ENCODE data around the gene TCP11X2. TPM values are rescaled to one million over a fixed set of nuclear protein-coding genes. Genes with fewer than 3 reads are reported as not detected.

The TCP11X2 gene
- not detected in 2 replicates for total RNA-seq (2014; rRNA removed; shearing (Covaris generic))

DNA sequence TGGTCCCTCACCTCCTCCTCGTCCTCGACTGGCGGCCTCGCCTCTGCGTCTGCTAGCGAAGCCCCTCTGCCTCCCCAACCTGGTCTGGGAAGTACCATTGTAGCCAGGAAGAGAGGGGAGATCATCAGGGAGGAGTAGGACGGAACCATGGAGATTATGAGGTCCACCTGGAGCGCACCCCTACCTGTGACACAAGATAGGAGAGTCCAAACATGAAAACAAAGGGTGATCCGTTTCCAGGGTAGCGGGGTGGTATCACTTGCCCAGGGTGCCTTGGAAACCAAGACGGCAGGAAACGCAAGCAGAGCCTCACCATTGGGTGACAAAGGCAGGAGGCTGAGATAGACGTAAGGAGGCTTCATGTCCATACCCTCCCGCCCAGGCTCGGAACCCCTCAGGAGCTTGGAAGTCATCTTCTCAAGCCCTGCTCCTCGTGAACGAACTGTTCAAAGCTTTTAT lies at the start of gene TCP11X2:
Gene TCP11X2 (minus strand): TSS at position 51 of the 459 bp plus-strand sequence.

DNA sequence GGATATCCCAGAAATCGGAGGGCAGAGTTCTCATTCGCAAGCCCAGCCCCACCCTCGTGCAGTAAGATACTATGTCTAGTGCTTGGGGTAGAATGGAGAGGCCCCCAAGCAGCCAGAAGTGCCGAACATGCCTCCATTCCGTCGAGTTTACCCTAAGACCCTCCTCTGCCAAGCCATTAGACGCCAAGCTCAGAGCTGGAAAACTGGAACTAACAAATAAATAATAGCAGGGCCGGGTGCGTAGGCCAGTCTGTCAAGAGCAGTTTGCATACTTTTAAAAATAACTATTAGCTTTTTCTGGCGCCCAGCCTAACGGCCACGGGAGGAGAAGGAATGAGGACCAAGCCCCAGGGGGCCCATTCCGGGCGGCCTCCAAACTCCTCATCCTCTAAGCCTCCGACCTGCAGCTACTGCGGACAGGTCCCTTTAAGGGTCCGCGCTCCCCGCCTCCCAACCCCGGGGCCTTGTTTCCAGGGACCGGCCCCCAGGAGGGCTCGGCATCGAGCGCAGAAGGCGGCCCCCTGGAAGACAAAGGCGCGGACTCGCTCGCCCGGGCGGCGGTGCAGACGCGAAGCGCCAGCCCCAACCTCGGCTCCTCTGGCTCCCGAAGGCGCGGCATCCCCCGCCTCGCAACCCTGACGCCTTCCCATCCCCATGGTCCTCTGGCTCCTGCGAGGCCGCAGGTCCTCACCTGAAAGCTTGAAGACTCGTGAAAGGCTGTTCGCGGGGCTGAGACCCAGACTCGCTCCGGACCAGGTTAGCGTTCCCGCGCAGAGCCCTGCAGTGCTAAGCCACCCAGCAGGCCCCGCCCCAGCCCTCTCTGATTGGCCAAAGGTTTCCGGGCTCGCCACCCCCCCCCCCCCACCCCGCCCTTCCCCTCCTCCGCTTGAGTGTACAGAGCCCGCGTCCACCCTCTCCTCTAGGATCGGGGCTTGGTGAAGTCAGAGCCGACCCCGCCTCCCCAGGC lies 44.6 kb upstream of the TCP11X2 start, which contains the start of gene TMSB15A:
Gene TMSB15A (minus strand): TSS at position 765 of the 967 bp plus-strand sequence.

DNA sequence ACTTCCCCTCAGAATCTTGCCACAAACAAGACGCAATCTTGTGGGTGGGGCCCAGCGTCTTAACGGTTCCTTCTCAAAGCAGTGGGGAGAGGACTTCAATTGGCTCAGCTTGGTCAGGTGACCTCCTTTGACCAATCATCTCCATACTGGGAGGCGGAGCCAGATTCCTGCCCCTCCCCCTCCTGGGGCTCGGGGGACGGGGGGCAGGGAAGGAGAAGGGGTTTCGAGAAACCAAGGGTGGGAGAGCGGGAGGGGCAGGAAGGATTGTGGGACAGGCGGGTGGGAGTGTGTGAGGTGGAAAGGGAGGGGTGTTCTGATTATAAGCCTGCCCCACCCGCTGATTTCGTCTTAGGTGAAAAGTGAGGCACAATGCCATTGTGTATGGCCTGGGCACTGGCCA lies 31.7 kb downstream of the TCP11X2 start, which contains the start of gene NXF2B:
Gene NXF2B (minus strand): TSS at position 101 of the 400 bp plus-strand sequence. CDS start 59,972 bp downstream, outside the sequence.

Other genes with a start within 250 kb of the TCP11X2 start
- 2.0 and 4.3 TPM in 2 replicates for gene NXF2, start 224.6 kb downstream of the TCP11X2 start, total RNA-seq (2014; rRNA removed; shearing (Covaris generic))
- 3.4 TPM in 1 of 2 replicates, not detected in the other for gene NXF2B, start 31.8 kb downstream of the TCP11X2 start, total RNA-seq (2014; rRNA removed; shearing (Covaris generic))
- gene TMSB15A, start 44.9 kb upstream of the TCP11X2 start, total RNA-seq (2014; rRNA removed; shearing (Covaris generic)) = 0.68 and 1.4 TPM in 2 replicates
- 9.6 and 13.6 TPM in 2 replicates for gene ARMCX5, start 127.7 kb upstream of the TCP11X2 start, total RNA-seq (2014; rRNA removed; shearing (Covaris generic))
- gene GPRASP1, start 179.7 kb upstream of the TCP11X2 start, total RNA-seq (2014; rRNA removed; shearing (Covaris generic)) = 0.11 and 0.61 TPM in 2 replicates
- gene GPRASP2, start 240.6 kb upstream of the TCP11X2 start, total RNA-seq (2014; rRNA removed; shearing (Covaris generic)) = 2.8 and 3.5 TPM in 2 replicates
- 0.19 and 0.23 TPM in 2 replicates for gene GPRASP3, start 248.9 kb upstream of the TCP11X2 start, total RNA-seq (2014; rRNA removed; shearing (Covaris generic))